Activated naive CD4-positive, alpha-beta T cell treated with anti-CD3 and anti-CD28 coated beads, Interleukin-2, amount 10 ng/mL, durations not matched to agents 7 days and 5 days (primary cell): Measurements from ENCODE around the gene ZNF750.
A peak's percentile ranks its signal among the peaks of the same experiment; 100 is the strongest.

Experiments
- CTCF ChIA-PET: fragments of 350-600 bp; sonication (Branson Sonifier 250); formaldehyde crosslinking; loops from one replicate; lab custom pipeline; 2021; ENCODE audit warnings: antibody characterized with exemption; lab: Charles Lee
- DNase-seq: peaks from one replicate; pipeline ENCODE4 v3.0.0-alpha.2; 2020
- H3K27ac Mint-ChIP-seq: one replicate; pipeline ENCODE4 v1.8.0; 2021; ENCODE audit warnings: mild to moderate bottlenecking, moderate library complexity, mixed read lengths
- H3K27me3 Mint-ChIP-seq: one replicate; pipeline ENCODE4 v1.8.0; 2021; ENCODE audit warnings: mild to moderate bottlenecking, mixed read lengths
- H3K36me3 Mint-ChIP-seq: one replicate; pipeline ENCODE4 v1.8.0; 2021; ENCODE audit warnings: mixed read lengths
- H3K4me1 Mint-ChIP-seq: one replicate; pipeline ENCODE4 v1.8.0; 2021; ENCODE audit warnings: mixed read lengths
- H3K4me3 Mint-ChIP-seq: one replicate; pipeline ENCODE4 v1.8.0; 2021; ENCODE audit warnings: mild to moderate bottlenecking, moderate library complexity, mixed read lengths
- H3K9me3 Mint-ChIP-seq: one replicate; pipeline ENCODE4 v1.8.0; 2021; ENCODE audit warnings: mixed read lengths

The ZNF750 gene

DNA sequence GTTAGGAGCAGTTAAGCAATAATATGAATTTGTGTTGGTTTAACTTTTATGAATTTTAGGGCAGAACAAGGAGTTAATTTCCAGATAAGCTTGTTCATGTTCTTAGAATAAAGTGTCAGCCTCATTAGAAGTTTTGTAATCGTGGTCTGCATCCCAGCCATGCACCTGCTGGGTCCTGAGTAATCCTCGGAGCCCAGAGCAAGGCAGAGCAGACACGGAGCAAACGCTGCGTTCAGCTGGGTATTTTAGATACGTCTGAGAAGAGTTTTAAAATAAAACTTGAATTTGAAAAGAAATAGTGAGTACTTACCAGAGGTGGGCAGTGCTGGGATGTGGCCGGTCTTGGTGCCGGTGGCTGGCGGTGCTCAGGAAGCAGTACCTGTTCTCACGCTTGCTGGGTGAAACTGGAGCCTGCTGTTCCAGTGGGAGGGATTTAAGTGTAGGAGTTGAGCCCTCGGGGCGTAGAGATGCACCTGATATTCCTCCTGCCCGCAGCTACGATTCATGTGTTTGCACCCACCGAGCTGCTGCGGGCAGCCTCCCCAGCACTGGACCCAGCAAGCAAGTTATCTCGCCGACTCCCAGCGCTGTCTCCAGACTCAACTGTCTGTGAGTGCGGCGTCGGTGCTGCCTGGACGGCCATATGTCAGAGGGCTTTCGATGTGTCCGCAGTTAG is at the start of gene ZNF750:
Gene ZNF750, minus strand, starts transcription at position 406 of the 676 bp plus-strand sequence. CDS start 7,568 bp downstream, outside the sequence.
- Mint-ChIP-seq H3K27ac (no peak within 1 kb of the TSS), H3K9me3 (no peaks in the 10 kb centered on the region), H3K27me3 (no peaks in the 10 kb centered on the region), H3K36me3 (peaks cover 3% of the 10 kb centered on the region), H3K4me1 (peaks cover 4% of the 10 kb centered on the region), H3K4me3 (no peak within 1 kb of the TSS)
- CTCF ChIA-PET = no interaction called here
- DNase-seq = no peak

DNA sequence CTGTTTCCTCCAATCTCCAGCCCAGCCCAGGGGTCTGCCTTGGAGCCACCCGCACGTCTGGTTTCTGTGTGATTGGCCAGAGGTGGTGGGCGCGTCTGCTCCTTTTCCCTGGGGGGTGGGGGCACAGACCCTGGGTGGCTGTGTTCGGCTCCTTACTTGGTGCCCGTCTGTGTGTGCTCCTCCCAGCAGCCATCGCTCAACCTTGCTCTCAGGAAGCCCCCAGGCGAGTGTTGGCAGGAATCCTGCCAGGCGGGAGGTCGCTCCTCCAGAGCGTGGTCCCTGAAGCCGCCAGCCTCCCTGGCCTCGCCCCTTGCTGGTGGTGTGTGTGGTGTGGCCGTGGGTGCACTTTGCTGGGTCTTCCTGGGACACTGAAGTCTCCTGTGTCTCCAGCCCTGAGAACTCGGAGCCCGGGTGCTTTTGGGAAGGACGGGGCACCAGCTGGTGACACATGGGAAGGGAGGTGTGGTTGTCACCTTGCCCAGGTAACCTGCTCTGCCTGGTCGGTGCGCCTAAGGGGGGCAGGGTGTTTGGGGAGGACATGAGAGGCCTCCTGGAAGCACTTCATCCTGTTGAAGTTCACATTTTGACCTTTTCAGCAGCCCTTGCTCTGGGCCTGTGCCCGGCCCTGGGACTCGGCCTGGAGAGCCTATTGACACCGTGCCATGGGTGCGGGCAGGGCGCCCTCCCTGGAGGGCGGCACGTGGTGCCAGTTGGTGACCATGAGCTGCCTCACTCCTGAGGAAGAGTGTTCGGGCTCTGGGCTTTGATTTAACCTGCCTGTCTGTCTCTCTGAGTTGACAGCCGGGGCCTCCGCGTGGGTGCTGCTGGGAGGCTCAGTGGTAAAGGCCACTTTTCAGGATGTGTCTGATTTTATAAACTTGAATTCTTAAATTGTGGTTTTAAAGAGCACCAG is 49.0 kb upstream of the ZNF750 start:
- H3K9me3 Mint-ChIP-seq = no peaks in the 10 kb centered on the region
- peaks cover 63% of the 10 kb centered on the region for H3K4me1 Mint-ChIP-seq
- no peak for DNase-seq
- H3K36me3 Mint-ChIP-seq = peaks cover 54% of the 10 kb centered on the region
- H3K27me3 Mint-ChIP-seq = no peaks in the 10 kb centered on the region
- no peak overlapping the region for H3K4me3 Mint-ChIP-seq
- CTCF ChIA-PET = no interaction called here
- no peak overlapping the region for H3K27ac Mint-ChIP-seq

GRCh38 chr17:82887255-82888164 is 47.7 kb upstream of the ZNF750 start:
- Mint-ChIP-seq H3K4me1 (peaks cover 63% of the 10 kb centered on the region), H3K27ac (peak overlapping the region; percentile 60), H3K27me3 (no peaks in the 10 kb centered on the region), H3K4me3 (no peak overlapping the region), H3K36me3 (peaks cover 51% of the 10 kb centered on the region), H3K9me3 (no peaks in the 10 kb centered on the region)
- CTCF ChIA-PET = no interaction called here
- no peak for DNase-seq

DNA sequence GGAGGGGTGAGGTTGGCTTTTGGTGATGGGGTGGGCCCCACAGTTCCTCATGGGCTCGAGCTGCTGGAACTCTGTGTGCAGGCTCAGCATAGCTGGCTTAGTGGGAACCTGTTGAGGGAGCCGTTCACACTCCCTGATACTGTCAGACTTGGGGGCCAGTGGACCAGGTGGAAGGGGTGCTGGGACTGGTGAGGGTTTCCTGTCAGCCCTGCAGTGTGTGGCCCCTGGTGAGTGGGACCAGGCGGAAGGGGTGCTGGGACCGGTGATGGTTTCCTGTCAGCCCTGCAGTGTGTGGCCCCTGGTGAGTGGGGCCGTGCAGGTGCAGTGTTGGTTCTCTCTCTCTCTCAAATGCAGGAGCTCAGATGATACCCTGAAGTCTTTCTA is 45.1 kb upstream of the ZNF750 start:
- peak overlapping the region; percentile 90 for H3K27ac Mint-ChIP-seq
- H3K4me3 Mint-ChIP-seq = peak overlapping the region; percentile 50
- H3K4me1 Mint-ChIP-seq = peaks cover 77% of the 10 kb centered on the region
- H3K36me3 Mint-ChIP-seq = peaks cover 40% of the 10 kb centered on the region
- H3K9me3 Mint-ChIP-seq = no peaks in the 10 kb centered on the region
- H3K27me3 Mint-ChIP-seq = no peaks in the 10 kb centered on the region
- CTCF ChIA-PET = interaction anchor here (1.2 to 1.6 kb wide), 7 partner anchors 8 to 105 kb away, joined by 3 to 6 read pairs (median 4); no protein-coding TSS in a partner anchor
- peak; percentile 64 for DNase-seq

DNA sequence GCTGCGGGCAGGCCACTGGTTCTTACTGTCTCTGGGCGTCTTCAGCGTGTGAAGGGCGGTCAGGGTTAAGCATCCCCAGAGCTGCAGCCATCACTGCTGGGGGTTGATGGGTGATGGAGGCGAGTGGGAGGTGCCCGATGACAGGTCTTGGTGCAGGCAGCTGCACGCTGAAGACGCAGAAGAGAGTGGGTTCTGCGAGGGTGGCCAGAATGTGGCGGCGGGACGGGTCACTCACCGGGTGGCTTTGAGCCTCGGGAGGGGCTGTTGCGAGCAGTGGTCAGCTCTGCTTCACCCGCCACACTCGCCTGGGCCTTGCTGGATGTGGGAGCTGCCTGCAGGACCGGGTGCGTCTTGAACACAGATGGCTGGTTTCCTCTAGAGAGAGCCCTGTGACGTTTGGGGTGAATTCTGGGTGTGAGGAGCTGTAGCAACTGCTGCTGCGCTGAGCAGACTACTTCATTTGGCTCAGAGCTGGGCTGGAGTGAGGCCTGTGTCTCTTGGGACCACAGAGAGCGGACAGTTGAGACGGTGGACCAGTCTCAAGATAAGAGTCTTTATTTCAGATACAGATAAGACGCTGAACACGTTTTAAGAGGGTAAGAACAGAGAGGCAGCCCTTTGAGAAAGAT is 44.6 kb upstream of the ZNF750 start:
- H3K4me3 Mint-ChIP-seq = peak overlapping the region; percentile 50
- no peaks in the 10 kb centered on the region for H3K9me3 Mint-ChIP-seq
- peak overlapping the region; percentile 90 for H3K27ac Mint-ChIP-seq
- no peaks in the 10 kb centered on the region for H3K27me3 Mint-ChIP-seq
- CTCF ChIA-PET = interaction anchor here (1.2 to 1.4 kb wide), 5 partner anchors 9 to 104 kb away, joined by 4 to 5 read pairs (median 4); no protein-coding TSS in a partner anchor
- H3K4me1 Mint-ChIP-seq = peaks cover 79% of the 10 kb centered on the region
- H3K36me3 Mint-ChIP-seq = peaks cover 38% of the 10 kb centered on the region
- DNase-seq = no peak

- H3K4me3 Mint-ChIP-seq = peak overlapping the region; percentile 71
- H3K27ac Mint-ChIP-seq = peak overlapping the region; percentile 93
- CTCF ChIA-PET = no interaction called here
- no peak for DNase-seq
- peaks cover 40% of the 10 kb centered on the region for H3K36me3 Mint-ChIP-seq
- no peaks in the 10 kb centered on the region for H3K27me3 Mint-ChIP-seq
- peaks cover 83% of the 10 kb centered on the region for H3K4me1 Mint-ChIP-seq
- H3K9me3 Mint-ChIP-seq = no peaks in the 10 kb centered on the region
Observed at GRCh38 chr17:82883419-82884031, 43.7 kb upstream of the ZNF750 start.

DNA sequence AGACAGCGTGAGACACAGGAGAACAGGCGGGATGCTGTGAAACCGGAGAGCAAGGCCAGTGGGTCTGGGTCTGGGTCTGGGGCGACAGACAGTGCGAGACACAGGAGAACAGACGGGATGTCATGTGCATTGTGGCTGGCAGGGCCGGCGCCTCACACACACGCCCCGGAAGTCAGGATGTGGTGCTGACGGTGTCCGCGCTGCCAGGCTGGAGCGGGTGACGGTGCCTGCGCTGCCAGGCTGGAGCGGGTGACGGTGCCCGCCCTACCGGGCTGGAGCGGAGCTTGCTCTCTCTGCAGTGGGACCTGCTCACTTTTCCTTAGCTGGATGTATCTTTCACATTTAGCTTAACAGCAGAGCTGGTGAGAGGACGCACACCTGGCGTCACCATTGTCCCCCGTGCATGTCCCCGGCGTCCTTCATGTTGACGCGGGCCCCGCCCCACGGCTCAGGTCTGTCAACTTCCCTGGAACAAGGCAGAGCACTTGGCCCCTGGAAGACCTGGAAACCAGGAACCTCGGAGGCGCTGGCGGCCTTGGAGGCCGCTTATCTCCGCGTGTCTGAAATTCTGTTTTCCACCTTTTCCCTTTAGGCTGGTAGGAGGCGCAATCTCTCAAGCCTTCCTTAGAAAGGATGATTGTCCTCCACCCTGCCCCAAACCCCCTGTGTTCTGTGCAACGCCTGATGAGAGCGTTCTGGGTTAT is 43.0 kb upstream of the ZNF750 start:
- DNase-seq = peak; percentile 87
- H3K27me3 Mint-ChIP-seq = no peaks in the 10 kb centered on the region
- H3K4me1 Mint-ChIP-seq = peaks cover 84% of the 10 kb centered on the region
- H3K36me3 Mint-ChIP-seq = peaks cover 41% of the 10 kb centered on the region
- peak overlapping the region; percentile 71 for H3K4me3 Mint-ChIP-seq
- no peaks in the 10 kb centered on the region for H3K9me3 Mint-ChIP-seq
- CTCF ChIA-PET = interaction anchor here (2.0 kb wide), 1 partner anchor 19 kb away, joined by 7 read pairs; no protein-coding TSS in a partner anchor
- peak overlapping the region; percentile 93 for H3K27ac Mint-ChIP-seq

DNA sequence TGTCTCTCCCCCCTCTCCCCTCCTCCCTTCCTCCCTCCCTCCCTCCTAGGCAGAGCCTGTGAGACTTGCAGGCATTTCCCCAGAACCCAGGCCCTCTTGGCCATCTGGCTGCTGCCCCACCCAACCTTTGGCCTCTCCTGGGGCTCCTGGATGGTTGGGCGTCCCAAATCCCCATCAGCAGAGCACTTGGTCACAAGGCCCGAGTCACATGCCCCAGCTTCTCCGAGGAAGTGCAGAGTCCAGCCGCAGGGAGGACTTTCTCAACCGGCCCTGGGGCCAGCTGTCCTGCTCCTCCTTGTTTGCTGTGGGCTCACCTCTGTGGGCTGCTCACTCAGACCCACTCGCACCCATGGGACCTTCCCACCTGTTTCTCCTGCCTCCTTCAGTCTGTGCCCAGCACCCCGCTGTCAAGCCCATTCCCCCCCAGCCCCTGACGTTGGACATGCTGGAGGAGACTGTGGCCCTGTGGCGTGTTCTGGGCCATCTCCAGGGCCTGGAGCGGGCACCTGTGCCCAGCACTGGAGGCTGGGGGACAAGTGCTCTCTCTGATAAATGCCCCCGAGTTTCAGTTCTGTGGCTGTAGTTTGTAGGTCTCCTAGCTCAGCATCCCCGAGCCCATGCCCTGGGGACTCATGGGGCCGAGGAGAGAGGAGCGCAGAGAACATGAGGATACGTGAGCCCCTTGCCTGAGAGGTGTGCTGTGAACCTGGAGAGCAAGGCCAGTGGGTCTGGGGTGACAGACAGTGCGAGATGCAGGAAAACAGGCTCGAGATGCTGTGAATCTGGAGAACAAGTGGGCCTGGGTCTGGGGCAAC is 42.3 kb upstream of the ZNF750 start:
- H3K4me1 Mint-ChIP-seq = peaks cover 76% of the 10 kb centered on the region
- no peaks in the 10 kb centered on the region for H3K9me3 Mint-ChIP-seq
- H3K27me3 Mint-ChIP-seq = no peaks in the 10 kb centered on the region
- peak overlapping the region; percentile 93 for H3K27ac Mint-ChIP-seq
- DNase-seq = no peak
- H3K36me3 Mint-ChIP-seq = peaks cover 34% of the 10 kb centered on the region
- CTCF ChIA-PET = interaction anchor here (0.7 to 2.0 kb wide), 2 partner anchors 18 to 318 kb away, joined by 3 to 7 read pairs; no protein-coding TSS in a partner anchor
- H3K4me3 Mint-ChIP-seq = peak overlapping the region; percentile 71

GRCh38 chr17:82881324-82881823 is 41.6 kb upstream of the ZNF750 start:
- H3K27ac Mint-ChIP-seq = peak overlapping the region; percentile 93
- no peaks in the 10 kb centered on the region for H3K27me3 Mint-ChIP-seq
- peak overlapping the region; percentile 2 for H3K4me3 Mint-ChIP-seq
- CTCF ChIA-PET = interaction anchor here (2.0 kb wide), 1 partner anchor 17 kb away, joined by 7 read pairs; no protein-coding TSS in a partner anchor
- peaks cover 31% of the 10 kb centered on the region for H3K36me3 Mint-ChIP-seq
- no peaks in the 10 kb centered on the region for H3K9me3 Mint-ChIP-seq
- H3K4me1 Mint-ChIP-seq = peaks cover 77% of the 10 kb centered on the region
- DNase-seq = no peak

DNA sequence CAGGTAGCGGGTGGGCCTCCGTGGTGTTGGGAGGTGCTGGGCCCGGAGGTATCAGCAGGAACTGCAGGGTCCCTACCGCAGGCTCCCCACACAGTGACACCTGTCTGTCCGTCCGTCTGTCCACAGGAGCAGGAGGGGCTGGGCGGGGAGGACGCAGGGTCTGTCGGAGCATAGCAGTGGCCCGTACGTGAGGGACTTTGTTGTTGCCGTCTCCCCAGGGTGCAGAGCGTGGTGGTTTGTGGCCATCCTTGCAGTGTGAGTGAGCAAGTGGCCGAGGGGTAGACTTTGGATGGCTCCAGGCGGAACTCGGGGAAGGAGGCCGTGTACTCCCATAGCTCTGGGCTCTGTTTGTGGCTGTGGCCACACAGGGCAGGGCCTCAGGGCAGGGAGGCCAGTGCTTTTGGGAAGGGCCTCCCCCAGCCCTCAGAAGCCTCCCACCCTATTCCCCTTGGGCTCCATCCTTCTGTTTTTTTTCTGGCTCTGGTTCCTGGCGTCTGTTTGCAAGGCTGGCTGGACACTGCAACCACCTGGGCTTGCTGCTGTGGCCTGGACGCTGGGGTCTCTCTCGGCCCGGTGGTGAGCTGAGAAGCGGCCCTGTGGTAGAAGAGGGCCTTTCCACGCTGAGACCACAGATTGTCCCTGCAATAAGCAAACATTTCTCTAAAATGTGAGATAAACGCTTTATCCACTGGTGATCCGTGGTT is 41.0 kb upstream of the ZNF750 start:
- Mint-ChIP-seq H3K27me3 (no peaks in the 10 kb centered on the region), H3K4me1 (peaks cover 75% of the 10 kb centered on the region), H3K27ac (no peak overlapping the region), H3K9me3 (no peaks in the 10 kb centered on the region), H3K4me3 (no peak overlapping the region), H3K36me3 (peaks cover 30% of the 10 kb centered on the region)
- CTCF ChIA-PET = interaction anchor here (2.0 kb wide), 1 partner anchor 17 kb away, joined by 7 read pairs; no protein-coding TSS in a partner anchor
- DNase-seq = no peak

DNA sequence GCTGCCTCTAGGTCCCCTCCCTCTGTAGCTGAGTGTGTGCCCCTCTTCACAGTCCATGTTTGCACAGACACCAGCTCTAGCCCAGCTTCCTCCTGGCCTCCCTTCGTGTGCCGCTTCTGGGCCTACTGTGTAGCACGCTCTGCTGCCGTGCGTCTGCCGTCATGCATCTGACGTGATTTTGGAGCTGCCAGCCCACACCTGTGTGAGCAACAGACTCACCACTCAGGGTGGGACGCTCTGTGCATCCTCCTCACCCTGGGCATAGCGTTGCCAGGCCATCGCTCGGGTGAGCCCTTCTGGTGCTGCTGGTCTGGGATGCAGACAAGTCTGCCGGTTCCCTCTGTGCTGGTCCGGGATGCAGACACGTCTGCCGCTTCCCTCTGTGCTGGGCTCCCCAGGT is 39.4 kb upstream of the ZNF750 start:
- DNase-seq = no peak
- CTCF ChIA-PET = no interaction called here
- Mint-ChIP-seq H3K36me3 (peaks cover 22% of the 10 kb centered on the region), H3K27me3 (no peaks in the 10 kb centered on the region), H3K4me1 (peaks cover 60% of the 10 kb centered on the region), H3K4me3 (no peak overlapping the region), H3K27ac (no peak overlapping the region), H3K9me3 (no peaks in the 10 kb centered on the region)
